Measurements from ENCODE around the gene SEC14L1. TPM values are rescaled to one million over a fixed set of nuclear protein-coding genes. Genes with fewer than 3 reads are reported as not detected.
A peak's percentile ranks its signal among the peaks of the same experiment; 100 is the strongest.

The SEC14L1 gene
- total RNA-seq, 1 experiment from 2014 or later: 78.6 TPM

- H3K9me3 ChIP-seq (ENCODE audit: low read depth, low read length, poor library complexity, severe bottlenecking): no peaks in the 10 kb centered on the region
- TF ChIP-seq EZH2 (IDR thresholded peaks at IDR 0.05; ENCODE audit: borderline replicate concordance, low read depth, low read length, poor library complexity, severe bottlenecking) (no peak), CTCF (conservative IDR thresholded peaks at IDR 0.05; ENCODE audit: low read depth, low read length) (peak; percentile 64)
- peaks cover 25% of the 10 kb centered on the region for H3K4me1 ChIP-seq (ENCODE audit: insufficient read depth, low read length, poor library complexity, severe bottlenecking)
- H3K4me3 ChIP-seq (ENCODE audit: low read depth, low read length, poor library complexity, severe bottlenecking): no peak overlapping the region
- ChIA-PET POLR2A (ENCODE audit: low non-redundant PET) (no interaction called here), CTCF (no interaction called here)
- intact Hi-C loops (cut with micrococcal nuclease; ENCODE audit: unreplicated experiment): no loop called here
- BruUV-seq (replicated peaks): no TSS peak
- peaks cover 62% of the 10 kb centered on the region for H3K36me3 ChIP-seq (ENCODE audit: insufficient read depth, low read length, poor library complexity, severe bottlenecking)
- no peaks in the 10 kb centered on the region for H3K27me3 ChIP-seq (replicated peaks; ENCODE audit: insufficient read depth, low read depth, low read length, poor library complexity)
- peak; percentile 58 for DNase-seq (ENCODE audit: low spot score)
- H3K27ac ChIP-seq (ENCODE audit: low read depth, low read length, poor library complexity, severe bottlenecking): peak overlapping the region; percentile 66
Measured at GRCh38 chr17:77096570-77097214, 44.1 kb upstream of the SEC14L1 start.

- no TSS peak for BruUV-seq (replicated peaks)
- no peak overlapping the region for H3K4me3 ChIP-seq (ENCODE audit: low read depth, low read length, poor library complexity, severe bottlenecking)
- H3K36me3 ChIP-seq (ENCODE audit: insufficient read depth, low read length, poor library complexity, severe bottlenecking): peaks cover 52% of the 10 kb centered on the region
- H3K27me3 ChIP-seq (replicated peaks; ENCODE audit: insufficient read depth, low read depth, low read length, poor library complexity): no peaks in the 10 kb centered on the region
- H3K9me3 ChIP-seq (ENCODE audit: low read depth, low read length, poor library complexity, severe bottlenecking): no peaks in the 10 kb centered on the region
- H3K4me1 ChIP-seq (ENCODE audit: insufficient read depth, low read length, poor library complexity, severe bottlenecking): peaks cover 25% of the 10 kb centered on the region
- no peak for TF ChIP-seq EZH2 (IDR thresholded peaks at IDR 0.05; ENCODE audit: borderline replicate concordance, low read depth, low read length, poor library complexity, severe bottlenecking)
- no peak for TF ChIP-seq CTCF (conservative IDR thresholded peaks at IDR 0.05; ENCODE audit: low read depth, low read length)
- ChIA-PET CTCF (no interaction called here), POLR2A (ENCODE audit: low non-redundant PET) (no interaction called here)
- no peak for DNase-seq (ENCODE audit: low spot score)
- H3K27ac ChIP-seq (ENCODE audit: low read depth, low read length, poor library complexity, severe bottlenecking): peak overlapping the region; percentile 42
- intact Hi-C loops (cut with micrococcal nuclease; ENCODE audit: unreplicated experiment): no loop called here
Measured at GRCh38 chr17:77097631-77098180, 43.1 kb upstream of the SEC14L1 start.

- Histone ChIP-seq H3K27me3 (replicated peaks; ENCODE audit: insufficient read depth, low read depth, low read length, poor library complexity) (no peaks in the 10 kb centered on the region), H3K9me3 (ENCODE audit: low read depth, low read length, poor library complexity, severe bottlenecking) (no peaks in the 10 kb centered on the region), H3K36me3 (ENCODE audit: insufficient read depth, low read length, poor library complexity, severe bottlenecking) (peaks cover 39% of the 10 kb centered on the region), H3K4me1 (ENCODE audit: insufficient read depth, low read length, poor library complexity, severe bottlenecking) (peaks cover 25% of the 10 kb centered on the region), H3K4me3 (ENCODE audit: low read depth, low read length, poor library complexity, severe bottlenecking) (no peak overlapping the region), H3K27ac (ENCODE audit: low read depth, low read length, poor library complexity, severe bottlenecking) (peak overlapping the region; percentile 41)
- no TSS peak for BruUV-seq (replicated peaks)
- ChIA-PET POLR2A (ENCODE audit: low non-redundant PET) (no interaction called here), CTCF (no interaction called here)
- no peak for TF ChIP-seq CTCF (conservative IDR thresholded peaks at IDR 0.05; ENCODE audit: low read depth, low read length)
- intact Hi-C loops (cut with micrococcal nuclease; ENCODE audit: unreplicated experiment): no loop called here
- DNase-seq (ENCODE audit: low spot score): peak; percentile 67
Measured at GRCh38 chr17:77098884-77099545, 41.8 kb upstream of the SEC14L1 start.

All from A673 (cell line).